NB4 (cell line): ENCODE data around the gene DEGS1.

ENCODE experiments used
- POLR2A ChIP-seq: IDR thresholded peaks from 2 replicates; pipeline ENCODE4 v1.6.1; 2011; ENCODE audit warnings: mild to moderate bottlenecking; ENCODE audit not compliant: insufficient read length; ENCODE audit errors: extremely low read depth
- TF ChIP-seq, protein P1 (sequence below): IDR thresholded peaks from one replicate; pipeline ENCODE4 v1.5.1; 2012; ENCODE audit warnings: low read depth, low read length

DNA sequence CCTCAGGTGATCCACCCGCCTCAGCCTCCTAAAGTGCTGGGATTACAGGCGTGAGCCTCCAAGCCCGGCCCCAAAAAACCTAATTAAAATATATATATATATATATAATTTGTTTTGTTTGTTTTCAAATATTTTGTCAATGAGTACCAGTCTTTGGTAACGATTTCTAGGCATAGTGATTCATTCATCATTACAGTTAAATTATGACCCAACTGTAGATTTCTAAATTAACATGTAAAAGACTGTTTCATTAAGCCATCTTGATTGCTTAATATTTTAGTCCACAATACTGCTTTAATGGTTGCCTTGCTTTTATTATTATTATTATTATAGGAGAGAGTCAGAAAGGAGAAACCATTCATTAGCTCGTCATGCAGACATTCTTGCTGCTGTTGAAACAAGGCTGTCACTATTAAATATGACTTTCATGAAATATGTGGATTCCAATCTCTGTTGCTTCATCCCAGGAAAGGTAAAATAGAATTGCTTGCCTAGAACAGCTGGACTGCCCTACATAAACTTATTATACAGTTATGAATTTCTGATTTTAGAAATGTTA, 49.2 kb upstream of the DEGS1 start:
- no peak for TF ChIP-seq POLR2A
- TF ChIP-seq, protein P1, sequence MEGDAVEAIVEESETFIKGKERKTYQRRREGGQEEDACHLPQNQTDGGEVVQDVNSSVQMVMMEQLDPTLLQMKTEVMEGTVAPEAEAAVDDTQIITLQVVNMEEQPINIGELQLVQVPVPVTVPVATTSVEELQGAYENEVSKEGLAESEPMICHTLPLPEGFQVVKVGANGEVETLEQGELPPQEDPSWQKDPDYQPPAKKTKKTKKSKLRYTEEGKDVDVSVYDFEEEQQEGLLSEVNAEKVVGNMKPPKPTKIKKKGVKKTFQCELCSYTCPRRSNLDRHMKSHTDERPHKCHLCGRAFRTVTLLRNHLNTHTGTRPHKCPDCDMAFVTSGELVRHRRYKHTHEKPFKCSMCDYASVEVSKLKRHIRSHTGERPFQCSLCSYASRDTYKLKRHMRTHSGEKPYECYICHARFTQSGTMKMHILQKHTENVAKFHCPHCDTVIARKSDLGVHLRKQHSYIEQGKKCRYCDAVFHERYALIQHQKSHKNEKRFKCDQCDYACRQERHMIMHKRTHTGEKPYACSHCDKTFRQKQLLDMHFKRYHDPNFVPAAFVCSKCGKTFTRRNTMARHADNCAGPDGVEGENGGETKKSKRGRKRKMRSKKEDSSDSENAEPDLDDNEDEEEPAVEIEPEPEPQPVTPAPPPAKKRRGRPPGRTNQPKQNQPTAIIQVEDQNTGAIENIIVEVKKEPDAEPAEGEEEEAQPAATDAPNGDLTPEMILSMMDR: no peak
